ENCODE results near the gene MCRIP2.
A peak's percentile ranks its signal among the peaks of the same experiment; 100 is the strongest.

Gene MCRIP2

DNA sequence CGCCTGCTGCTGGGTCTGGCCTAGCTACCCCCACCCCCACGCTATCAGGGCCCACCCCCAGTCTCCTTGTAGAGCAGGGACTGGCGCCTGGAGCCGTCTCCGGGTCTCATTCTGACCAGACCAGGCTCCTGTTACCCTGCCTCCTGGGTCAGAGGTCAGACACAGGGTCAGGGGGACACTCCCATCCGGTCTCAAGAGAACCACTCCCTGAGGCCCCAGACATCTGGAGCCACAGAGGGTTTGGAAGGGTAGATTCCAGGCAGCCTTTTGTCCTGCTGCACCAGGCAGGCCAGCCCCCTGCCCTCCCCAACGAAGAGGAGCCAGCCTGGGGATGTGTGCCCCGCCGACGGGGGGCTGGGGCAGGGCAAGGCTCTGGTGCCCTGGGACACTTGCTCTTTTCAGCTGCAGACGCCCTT, 11.8 kb upstream of the MCRIP2 start:
- TF ChIP-seq, protein P1, sequence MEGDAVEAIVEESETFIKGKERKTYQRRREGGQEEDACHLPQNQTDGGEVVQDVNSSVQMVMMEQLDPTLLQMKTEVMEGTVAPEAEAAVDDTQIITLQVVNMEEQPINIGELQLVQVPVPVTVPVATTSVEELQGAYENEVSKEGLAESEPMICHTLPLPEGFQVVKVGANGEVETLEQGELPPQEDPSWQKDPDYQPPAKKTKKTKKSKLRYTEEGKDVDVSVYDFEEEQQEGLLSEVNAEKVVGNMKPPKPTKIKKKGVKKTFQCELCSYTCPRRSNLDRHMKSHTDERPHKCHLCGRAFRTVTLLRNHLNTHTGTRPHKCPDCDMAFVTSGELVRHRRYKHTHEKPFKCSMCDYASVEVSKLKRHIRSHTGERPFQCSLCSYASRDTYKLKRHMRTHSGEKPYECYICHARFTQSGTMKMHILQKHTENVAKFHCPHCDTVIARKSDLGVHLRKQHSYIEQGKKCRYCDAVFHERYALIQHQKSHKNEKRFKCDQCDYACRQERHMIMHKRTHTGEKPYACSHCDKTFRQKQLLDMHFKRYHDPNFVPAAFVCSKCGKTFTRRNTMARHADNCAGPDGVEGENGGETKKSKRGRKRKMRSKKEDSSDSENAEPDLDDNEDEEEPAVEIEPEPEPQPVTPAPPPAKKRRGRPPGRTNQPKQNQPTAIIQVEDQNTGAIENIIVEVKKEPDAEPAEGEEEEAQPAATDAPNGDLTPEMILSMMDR (IDR thresholded peaks at IDR 0.05), result no peak
- no peak for TF ChIP-seq ZFX (IDR thresholded peaks at IDR 0.05; ENCODE audit: borderline replicate concordance)
- peak overlapping the region; percentile 22; the same call in 1 of the 2 replicates for H3K27ac ChIP-seq

DNA sequence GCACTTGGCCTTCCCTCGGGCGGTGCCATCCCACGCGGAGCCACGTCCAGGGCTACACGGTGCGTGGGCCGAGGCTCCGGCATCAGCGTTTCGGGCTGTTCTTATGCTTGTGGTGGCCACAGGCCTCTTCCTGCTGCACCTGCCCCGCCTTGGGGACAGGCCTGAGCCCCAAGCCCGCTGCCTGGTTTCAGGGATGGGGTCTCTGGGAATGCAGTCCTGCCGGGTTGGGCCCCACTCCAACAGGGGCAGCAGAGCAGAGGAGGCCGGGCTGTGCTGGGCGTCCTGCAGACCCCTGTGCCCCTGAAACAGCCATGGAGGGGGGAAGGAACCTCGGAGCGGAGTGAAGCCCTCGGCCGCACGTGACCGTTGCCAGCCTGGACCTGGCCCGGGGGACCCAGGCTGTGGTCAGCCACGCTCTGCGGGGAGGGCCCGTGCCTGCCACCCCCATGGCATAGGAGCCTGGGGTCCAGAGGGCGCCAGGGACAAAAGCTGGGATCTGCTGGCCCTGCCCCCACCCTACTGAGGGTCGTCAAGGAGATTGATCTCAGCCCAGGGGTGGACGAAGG, 11.3 kb upstream of the MCRIP2 start:
- peak overlapping the region; percentile 22; the same call in 1 of the 2 replicates for H3K27ac ChIP-seq

DNA sequence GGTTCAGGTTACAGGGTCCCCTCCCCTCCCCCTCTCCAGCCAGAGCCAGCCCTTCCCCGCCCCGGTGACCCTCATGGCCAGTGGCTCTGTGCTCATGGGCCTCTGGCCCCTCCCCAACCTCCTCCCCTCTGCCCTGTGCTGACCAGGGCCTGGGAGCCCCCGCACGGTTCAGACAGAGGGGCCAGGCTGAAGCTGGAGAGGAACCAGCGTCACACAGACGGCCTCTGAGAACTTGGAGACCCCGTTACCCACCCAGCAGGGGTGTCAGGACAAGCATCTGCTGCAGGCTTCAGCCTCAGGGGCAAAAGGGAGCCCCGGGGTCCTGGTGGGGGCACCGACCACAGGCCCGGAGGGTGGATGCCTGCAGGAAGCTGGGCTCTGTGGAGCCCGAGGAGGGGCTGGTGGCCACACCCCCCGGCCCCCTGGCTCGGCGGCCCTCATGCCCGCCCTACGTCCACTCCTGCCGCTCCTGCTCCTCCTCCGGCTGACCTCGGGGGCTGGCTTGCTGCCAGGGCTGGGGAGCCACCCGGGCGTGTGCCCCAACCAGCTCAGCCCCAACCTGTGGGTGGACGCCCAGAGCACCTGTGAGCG, 10.7 kb upstream of the MCRIP2 start, which contains the start of gene WFIKKN1:
Gene WFIKKN1, plus strand, starts transcription at position 171 of the 591 bp plus-strand sequence. Its CDS starts 269 bp downstream, at position 440.
- peak within 1 kb of the TSS; percentile 22; the same call in 1 of the 2 replicates for H3K27ac ChIP-seq
- no peak for TF ChIP-seq ZFX (IDR thresholded peaks at IDR 0.05; ENCODE audit: borderline replicate concordance)
- TF ChIP-seq, protein P1 (IDR thresholded peaks at IDR 0.05), result no peak

More for the DNA sequence above, 11.3 kb upstream of the MCRIP2 start:
- TF ChIP-seq, protein P1 (IDR thresholded peaks at IDR 0.05), result no peak
- TF ChIP-seq ZFX (IDR thresholded peaks at IDR 0.05; ENCODE audit: borderline replicate concordance), result no peak

DNA sequence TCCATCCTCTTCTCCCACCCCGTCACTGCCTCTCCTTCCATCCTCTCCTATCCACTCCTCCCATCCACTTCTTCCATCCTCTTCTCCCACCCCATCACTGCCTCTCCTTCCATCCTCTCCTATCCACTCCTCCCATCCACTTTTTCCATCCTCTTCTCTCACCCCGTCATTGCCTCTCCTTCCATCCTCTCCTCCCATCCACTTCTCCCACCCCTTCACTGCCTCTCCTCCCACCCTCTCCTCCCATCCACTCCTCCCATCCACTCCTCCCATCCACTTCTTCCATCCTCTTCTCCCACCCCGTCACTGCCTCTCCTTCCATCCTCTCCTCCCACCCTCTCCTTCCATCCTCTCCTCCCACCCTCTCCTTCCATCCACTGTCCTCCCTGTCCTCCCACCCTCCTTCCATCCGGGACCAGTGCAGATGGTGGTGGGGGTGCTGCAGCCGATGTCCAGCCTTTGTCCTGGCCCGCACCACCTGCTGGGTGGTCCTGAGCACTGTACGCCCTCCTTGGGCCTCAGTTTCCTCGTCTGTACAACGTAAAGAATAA, 9.7 kb upstream of the MCRIP2 start:
- TF ChIP-seq ZFX (IDR thresholded peaks at IDR 0.05; ENCODE audit: borderline replicate concordance), result no peak
- TF ChIP-seq, protein P1 (IDR thresholded peaks at IDR 0.05), result no peak
- H3K27ac ChIP-seq, result no peak overlapping the region

DNA sequence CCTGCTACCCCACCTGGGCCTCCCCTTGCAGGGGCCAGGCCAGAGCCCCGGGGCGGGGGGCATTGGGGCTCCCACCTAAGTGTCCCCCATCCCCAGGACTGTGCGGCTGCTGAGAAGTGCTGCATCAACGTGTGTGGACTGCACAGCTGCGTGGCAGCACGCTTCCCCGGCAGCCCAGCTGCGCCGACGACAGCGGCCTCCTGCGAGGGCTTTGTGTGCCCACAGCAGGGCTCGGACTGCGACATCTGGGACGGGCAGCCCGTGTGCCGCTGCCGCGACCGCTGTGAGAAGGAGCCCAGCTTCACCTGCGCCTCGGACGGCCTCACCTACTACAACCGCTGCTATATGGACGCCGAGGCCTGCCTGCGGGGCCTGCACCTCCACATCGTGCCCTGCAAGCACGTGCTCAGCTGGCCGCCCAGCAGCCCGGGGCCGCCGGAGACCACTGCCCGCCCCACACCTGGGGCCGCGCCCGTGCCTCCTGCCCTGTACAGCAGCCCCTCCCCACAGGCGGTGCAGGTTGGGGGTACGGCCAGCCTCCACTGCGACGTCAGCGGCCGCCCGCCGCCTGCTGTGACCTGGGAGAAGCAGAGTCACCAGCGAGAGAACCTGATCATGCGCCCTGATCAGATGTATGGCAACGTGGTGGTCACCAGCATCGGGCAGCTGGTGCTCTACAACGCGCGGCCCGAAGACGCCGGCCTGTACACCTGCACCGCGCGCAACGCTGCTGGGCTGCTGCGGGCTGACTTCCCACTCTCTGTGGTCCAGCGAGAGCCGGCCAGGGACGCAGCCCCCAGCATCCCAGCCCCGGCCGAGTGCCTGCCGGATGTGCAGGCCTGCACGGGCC, 8.9 kb upstream of the MCRIP2 start:
- TF ChIP-seq, protein P1 (IDR thresholded peaks at IDR 0.05), result no peak
- TF ChIP-seq ZFX (IDR thresholded peaks at IDR 0.05; ENCODE audit: borderline replicate concordance), result no peak
- no peak overlapping the region for H3K27ac ChIP-seq

DNA sequence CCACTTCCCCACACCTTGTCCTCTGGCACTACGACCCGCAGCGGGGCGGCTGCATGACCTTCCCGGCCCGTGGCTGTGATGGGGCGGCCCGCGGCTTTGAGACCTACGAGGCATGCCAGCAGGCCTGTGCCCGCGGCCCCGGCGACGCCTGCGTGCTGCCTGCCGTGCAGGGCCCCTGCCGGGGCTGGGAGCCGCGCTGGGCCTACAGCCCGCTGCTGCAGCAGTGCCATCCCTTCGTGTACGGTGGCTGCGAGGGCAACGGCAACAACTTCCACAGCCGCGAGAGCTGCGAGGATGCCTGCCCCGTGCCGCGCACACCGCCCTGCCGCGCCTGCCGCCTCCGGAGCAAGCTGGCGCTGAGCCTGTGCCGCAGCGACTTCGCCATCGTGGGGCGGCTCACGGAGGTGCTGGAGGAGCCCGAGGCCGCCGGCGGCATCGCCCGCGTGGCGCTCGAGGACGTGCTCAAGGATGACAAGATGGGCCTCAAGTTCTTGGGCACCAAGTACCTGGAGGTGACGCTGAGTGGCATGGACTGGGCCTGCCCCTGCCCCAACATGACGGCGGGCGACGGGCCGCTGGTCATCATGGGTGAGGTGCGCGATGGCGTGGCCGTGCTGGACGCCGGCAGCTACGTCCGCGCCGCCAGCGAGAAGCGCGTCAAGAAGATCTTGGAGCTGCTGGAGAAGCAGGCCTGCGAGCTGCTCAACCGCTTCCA, 8.1 kb upstream of the MCRIP2 start:
- TF ChIP-seq ZFX (IDR thresholded peaks at IDR 0.05; ENCODE audit: borderline replicate concordance), result no peak
- TF ChIP-seq, protein P1 (IDR thresholded peaks at IDR 0.05), result no peak
- peak overlapping the region; percentile 92; the same call in 1 of the 2 replicates for H3K27ac ChIP-seq

All from 22Rv1 (cell line).